T-cell (primary cell): ENCODE results near the gene GART. TPM values are rescaled to one million over a fixed set of nuclear protein-coding genes. Genes with fewer than 3 reads are reported as not detected.

Experiments
- ATAC-seq, 4 experiments: fragments of 200-7000 bp in 3 of 4; fragments of 150-1000 bp in 1 of 4; cut with Tn5 transposase; replicated peaks in 1 of 4; 1 replicate in 3 of 4; 2 replicates in 1 of 4; pipeline ENCODE4 v1.10.0; 2021; ENCODE audit warnings: moderate library complexity in 3 of 4, mild to moderate bottlenecking in 2 of 4, moderate number of reproducible peaks in 1 of 4
- CTCF ChIA-PET, 2 donors: fragments of 300-600 bp; sonication (Branson Sonifier 250); formaldehyde crosslinking; loops; one replicate each; lab custom pipeline; 2022; ENCODE audit warnings: antibody characterized with exemption in 2 of 2; lab: Charles Lee
- POLR2A ChIA-PET, 2 donors: fragments of 300-600 bp; sonication (Branson Sonifier 250); formaldehyde crosslinking; loops; one replicate each; lab custom pipeline; 2022; ENCODE audit warnings: antibody characterized with exemption in 2 of 2; lab: Charles Lee
- DNase-seq, 35 experiments: peaks; one replicate each; pipeline versions ENCODE4 v3.0.0 to v3.0.0-alpha.2; 2013 to 2023
- H3K27ac ChIP-seq: one replicate; pipeline ENCODE4 v1.5.1; 2013; ENCODE audit warnings: low read length
- H3K27me3 ChIP-seq, 2 experiments: replicated peaks in 1 of 2; 1 replicate in 1 of 2; 2 replicates in 1 of 2; pipeline versions ENCODE4 v1.6.1 to v1.7.0; 2013; ENCODE audit warnings: low read length in 1 of 2, mixed read lengths in 1 of 2; ENCODE audit not compliant: control insufficient read depth in 2 of 2, insufficient read depth in 2 of 2; ENCODE audit errors: extremely low read depth in 1 of 2
- H3K36me3 ChIP-seq, 2 donors: 1 replicate in 1 of 2; 2 replicates in 1 of 2; pipeline versions ENCODE4 v1.6.1 to v1.7.0; 2013; ENCODE audit warnings: low read length in 1 of 2; ENCODE audit not compliant: control insufficient read depth in 2 of 2, insufficient read depth in 1 of 2; ENCODE audit errors: extremely low read depth in 1 of 2
- H3K4me1 ChIP-seq, 2 experiments: 1 replicate in 1 of 2; 2 replicates in 1 of 2; pipeline versions ENCODE4 v1.6.1 to v1.7.0; 2013; ENCODE audit warnings: low read length in 2 of 2, mixed read lengths in 1 of 2; ENCODE audit not compliant: insufficient read depth in 2 of 2, control insufficient read depth in 1 of 2; ENCODE audit errors: extremely low read depth in 1 of 2
- H3K4me3 ChIP-seq, 2 donors: 1 replicate in 1 of 2; 2 replicates in 1 of 2; pipeline versions ENCODE4 v1.5.1 to v1.7.0; 2013; ENCODE audit warnings: mild to moderate bottlenecking in 2 of 2, low read length in 1 of 2, moderate library complexity in 1 of 2; ENCODE audit not compliant: control insufficient read depth in 1 of 2; ENCODE audit errors: extremely low read depth in 1 of 2
- H3K9me3 ChIP-seq: 2 replicates; pipeline ENCODE4 v1.7.0; 2013
- H3K27ac Mint-ChIP-seq, 2 donors: one replicate each; pipeline ENCODE4 v1.8.0; 2020 to 2021; ENCODE audit warnings: mild to moderate bottlenecking in 2 of 2, mixed read lengths in 2 of 2
- H3K27me3 Mint-ChIP-seq, 2 donors: one replicate each; pipeline ENCODE4 v1.8.0; 2021 to 2022; ENCODE audit warnings: mixed read lengths in 2 of 2
- H3K36me3 Mint-ChIP-seq: one replicate; pipeline ENCODE4 v1.8.0; 2021; ENCODE audit warnings: mixed read lengths
- H3K4me1 Mint-ChIP-seq, 3 donors: one replicate each; pipeline ENCODE4 v1.8.0; 2020 to 2022; ENCODE audit warnings: mixed read lengths in 3 of 3, mild to moderate bottlenecking in 1 of 3
- H3K4me3 Mint-ChIP-seq, 3 donors: one replicate each; pipeline ENCODE4 v1.8.0; 2020 to 2022; ENCODE audit warnings: mild to moderate bottlenecking in 3 of 3, mixed read lengths in 3 of 3, moderate library complexity in 3 of 3
- H3K9me3 Mint-ChIP-seq, 3 donors: one replicate each; pipeline ENCODE4 v1.8.0; 2020 to 2022; ENCODE audit warnings: mixed read lengths in 3 of 3
- WGBS: methylation state at CpG from one replicate; pipeline ENCODE4 v1.1.5; 2013; ENCODE audit warnings: missing lambda C conversion rate; ENCODE audit not compliant: insufficient coverage; 5-methylcytosine and 5-hydroxymethylcytosine counted together
- total RNA-seq, 35 experiments: library from RNA in 6 of 35; stranded (reverse) in 6 of 35; fragments of 120-200 nt in 1 of 35; gene quantifications; one replicate each; pipeline versions ENCODE4 v1.2.1 to v1.2.4 and lab custom pipeline; 2013 to 2026

GART gene
- total RNA-seq, 5 donors from 2014 or later (not counting 1 experiment from before 2014, with no cell fraction given), result 37.6 to 97.4 (median 84.6) TPM

DNA sequence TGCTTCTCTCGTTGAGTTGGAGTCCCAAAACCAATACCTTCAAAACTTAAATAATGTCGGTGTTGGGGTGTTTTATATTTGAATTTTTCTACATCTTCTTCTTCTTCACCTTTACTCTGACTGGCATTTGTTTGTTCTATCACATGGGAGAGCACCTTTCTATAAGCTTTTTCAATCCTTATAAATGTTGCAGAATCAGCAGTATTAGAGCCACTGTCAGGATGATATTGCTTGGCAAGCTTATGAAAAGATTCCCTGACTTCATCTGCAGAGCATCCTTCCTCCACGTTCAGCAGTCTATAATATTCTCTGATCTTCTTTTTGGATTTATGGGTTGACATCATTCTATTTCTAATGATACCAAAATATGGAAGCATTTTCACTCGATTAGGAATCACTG, 53.0 kb downstream of the GART start:
- DNase-seq, result no peak
- H3K27me3 Mint-ChIP-seq, result no peaks in the 10 kb centered on the region
- Histone ChIP-seq H3K27me3 (peaks cover 0 to 4% of the 10 kb centered on the region in 2 experiments), H3K4me1 (peaks cover 5 to 13% of the 10 kb centered on the region in 2 experiments), H3K4me3 (no peak overlapping the region), H3K9me3 (no peaks in the 10 kb centered on the region), H3K27ac (no peak overlapping the region), H3K36me3 (no peaks in the 10 kb centered on the region)
- no peaks in the 10 kb centered on the region for H3K36me3 Mint-ChIP-seq
- no peak overlapping the region for H3K27ac Mint-ChIP-seq
- ChIA-PET CTCF (interaction anchor here in 1 of 2 donors (0.6 to 1.9 kb wide), 4 partner anchors 9 to 103 kb away, joined by 3 to 7 read pairs (median 4); partner anchors contain the start of gene TMEM50B), POLR2A (interaction anchor here in 1 of 2 donors (0.7 kb wide), 1 partner anchor 103 kb away, joined by 4 read pairs; no protein-coding TSS in a partner anchor)
- peaks cover 10 to 14% (median 11%) of the 10 kb centered on the region in 3 donors for H3K4me1 Mint-ChIP-seq
- H3K4me3 Mint-ChIP-seq, result no peak overlapping the region
- WGBS, result no CpG with 5 or more reads among the region's 4 CpGs
- no peaks in the 10 kb centered on the region for H3K9me3 Mint-ChIP-seq
- ATAC-seq, result no peak

DNA sequence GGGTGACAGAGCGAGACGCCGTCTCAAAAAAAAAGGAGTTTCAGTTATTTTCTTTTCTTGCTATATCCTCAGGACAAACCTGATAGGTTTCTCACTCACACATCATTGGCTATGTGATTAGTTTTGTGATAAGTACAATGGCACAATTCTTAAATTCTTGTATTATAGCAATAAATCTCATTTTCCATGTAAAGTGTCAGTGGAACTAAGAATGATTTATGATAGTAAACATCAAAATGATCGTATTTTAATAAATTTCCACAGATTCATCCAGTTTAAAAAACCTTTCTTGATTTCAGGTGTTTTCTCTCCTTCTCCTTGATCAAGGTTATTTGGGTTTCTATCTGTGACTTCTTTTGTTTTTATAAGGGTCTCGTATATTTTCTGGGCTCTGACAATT, 53.9 kb downstream of the GART start:
- DNase-seq, result no peak
- ChIA-PET CTCF (interaction anchor here in 1 of 2 donors (1.0 kb wide), 1 partner anchor 14 kb away, joined by 4 read pairs; no protein-coding TSS in a partner anchor), POLR2A (no interaction called here)
- H3K4me1 Mint-ChIP-seq, result peaks cover 10 to 14% (median 11%) of the 10 kb centered on the region in 3 donors
- ATAC-seq, result no peak
- no peak overlapping the region for H3K27ac ChIP-seq
- no peak overlapping the region for H3K27ac Mint-ChIP-seq
- H3K36me3 ChIP-seq, result no peaks in the 10 kb centered on the region
- H3K27me3 Mint-ChIP-seq, result no peaks in the 10 kb centered on the region
- H3K4me3 ChIP-seq, result no peak overlapping the region
- H3K9me3 Mint-ChIP-seq, result no peaks in the 10 kb centered on the region
- no peaks in the 10 kb centered on the region for H3K36me3 Mint-ChIP-seq
- peaks cover 5 to 13% of the 10 kb centered on the region in 2 experiments for H3K4me1 ChIP-seq
- H3K9me3 ChIP-seq, result no peaks in the 10 kb centered on the region
- no CpG with 5 or more reads among the region's 5 CpGs for WGBS
- H3K4me3 Mint-ChIP-seq, result no peak overlapping the region
- H3K27me3 ChIP-seq, result no peaks in the 10 kb centered on the region

DNA sequence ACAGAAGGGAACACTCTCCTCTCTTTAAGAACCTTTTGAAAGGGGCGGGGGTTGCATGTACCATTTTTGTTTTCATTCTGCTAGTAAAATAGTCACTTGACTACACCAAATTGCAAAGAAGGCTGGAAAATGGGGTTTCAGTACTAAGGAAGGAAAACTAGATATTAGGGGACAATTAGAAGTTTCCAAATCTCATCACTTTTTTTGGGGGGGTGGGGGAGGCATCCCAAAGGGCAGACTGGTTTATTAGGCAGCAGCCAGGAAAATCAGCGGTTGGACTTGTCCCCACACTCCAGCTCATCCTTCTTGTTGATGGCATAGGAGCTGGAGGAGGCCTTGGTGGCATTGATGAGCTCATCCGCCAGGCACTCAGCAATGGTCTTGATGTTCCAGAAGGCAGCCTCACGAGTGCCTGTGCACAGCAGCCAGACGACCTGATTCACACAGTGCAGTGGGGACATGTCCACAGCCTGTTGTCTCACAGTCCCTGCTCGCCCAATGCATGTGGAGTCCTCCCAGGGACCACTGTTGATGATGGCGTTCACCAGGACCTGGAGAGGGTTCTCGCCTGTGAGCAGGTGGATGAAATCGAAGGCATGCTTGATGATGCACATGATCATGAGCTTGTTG, 60.5 kb downstream of the GART start:
- Histone ChIP-seq H3K9me3 (no peaks in the 10 kb centered on the region), H3K4me3 (no peak overlapping the region), H3K27me3 (no peaks in the 10 kb centered on the region), H3K27ac (no peak overlapping the region), H3K4me1 (peaks cover 9 to 20% of the 10 kb centered on the region in 2 experiments), H3K36me3 (no peaks in the 10 kb centered on the region)
- Mint-ChIP-seq H3K27me3 (no peaks in the 10 kb centered on the region), H3K9me3 (no peaks in the 10 kb centered on the region), H3K4me1 (peaks cover 16 to 28% (median 23%) of the 10 kb centered on the region in 3 donors), H3K4me3 (peak overlapping the region; percentile 91 to 92 (median 91)), H3K27ac (no peak overlapping the region), H3K36me3 (no peaks in the 10 kb centered on the region)
- ATAC-seq, result no peak
- POLR2A ChIA-PET, result interaction anchor here in 1 of 2 donors (0.6 to 2.0 kb wide), 3 partner anchors 10 to 63 kb away, joined by 3 to 19 read pairs (median 14); partner anchors contain the start of genes DNAJC28, GART and SON
- DNase-seq, result no peak
- CTCF ChIA-PET, result interaction anchor here (0.5 to 3.0 kb wide), 2 partner anchors 10 to 775 kb away, joined by 3 to 42 read pairs; partner anchors contain the start of gene DNAJC28 (in 1 of the 2)
- 93% methylated on average over 7 of the region's 9 CpGs for WGBS

DNA sequence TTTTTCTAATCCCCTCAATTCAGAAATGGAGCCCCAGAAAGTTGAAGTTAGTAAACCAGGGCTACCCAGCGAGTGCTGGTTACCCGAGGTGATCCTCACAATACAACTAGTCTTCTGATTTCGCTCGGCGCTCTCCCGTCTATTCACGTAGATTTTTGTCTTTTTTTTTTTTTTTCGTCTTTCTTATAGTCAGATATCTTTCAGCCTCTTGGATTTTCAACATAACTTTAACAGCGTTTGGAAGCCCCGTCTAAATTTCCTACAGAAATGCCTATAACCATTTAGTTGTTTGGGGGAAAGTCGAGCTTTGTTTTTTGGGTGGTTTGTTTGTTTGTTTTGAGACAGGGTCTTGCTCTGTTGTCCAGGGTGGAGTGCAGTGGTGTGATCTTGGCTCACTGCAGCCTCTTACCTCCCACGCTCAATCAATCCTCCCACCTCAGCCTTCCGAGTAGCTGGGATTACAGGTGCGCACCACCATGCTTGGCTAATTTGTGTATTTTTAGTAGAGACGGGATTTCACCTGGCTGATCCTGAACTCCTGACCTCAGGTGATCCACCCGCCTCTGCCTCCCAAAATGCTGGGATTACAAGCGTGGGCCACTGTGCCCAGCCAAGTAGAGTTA, 61.3 kb downstream of the GART start:
- peak in 1 of 35 experiments; percentile 3 for DNase-seq
- H3K36me3 Mint-ChIP-seq, result no peaks in the 10 kb centered on the region
- ATAC-seq, result no peak
- H3K27me3 ChIP-seq, result no peaks in the 10 kb centered on the region
- peaks cover 16 to 28% (median 23%) of the 10 kb centered on the region in 3 donors for H3K4me1 Mint-ChIP-seq
- ChIA-PET CTCF (interaction anchor here (0.7 to 3.0 kb wide), 13 partner anchors 9 to 281 kb away, joined by 3 to 42 read pairs (median 4); partner anchors contain the start of genes DNAJC28 (in 2 of the 2) and DONSON (in 1 of the 2)), POLR2A (interaction anchor here (0.7 to 2.0 kb wide), 5 partner anchors 11 to 82 kb away, joined by 3 to 19 read pairs (median 4); partner anchors contain the start of genes SON (in 2 of the 2), DNAJC28 (in 1 of the 2) and GART (in 1 of the 2))
- H3K27ac Mint-ChIP-seq, result peak overlapping the region; percentile 95 to 96
- H3K4me1 ChIP-seq, result peaks cover 9 to 20% of the 10 kb centered on the region in 2 experiments
- peak overlapping the region; percentile 91 to 92 (median 91) for H3K4me3 Mint-ChIP-seq
- no peaks in the 10 kb centered on the region for H3K9me3 ChIP-seq
- H3K27ac ChIP-seq, result peak overlapping the region; percentile 65
- H3K36me3 ChIP-seq, result no peaks in the 10 kb centered on the region
- no peaks in the 10 kb centered on the region for H3K27me3 Mint-ChIP-seq
- H3K9me3 Mint-ChIP-seq, result no peaks in the 10 kb centered on the region
- WGBS, result 20% methylated on average over 4 of the region's 17 CpGs
- H3K4me3 ChIP-seq, result peak overlapping the region; percentile 84 to 86

DNA sequence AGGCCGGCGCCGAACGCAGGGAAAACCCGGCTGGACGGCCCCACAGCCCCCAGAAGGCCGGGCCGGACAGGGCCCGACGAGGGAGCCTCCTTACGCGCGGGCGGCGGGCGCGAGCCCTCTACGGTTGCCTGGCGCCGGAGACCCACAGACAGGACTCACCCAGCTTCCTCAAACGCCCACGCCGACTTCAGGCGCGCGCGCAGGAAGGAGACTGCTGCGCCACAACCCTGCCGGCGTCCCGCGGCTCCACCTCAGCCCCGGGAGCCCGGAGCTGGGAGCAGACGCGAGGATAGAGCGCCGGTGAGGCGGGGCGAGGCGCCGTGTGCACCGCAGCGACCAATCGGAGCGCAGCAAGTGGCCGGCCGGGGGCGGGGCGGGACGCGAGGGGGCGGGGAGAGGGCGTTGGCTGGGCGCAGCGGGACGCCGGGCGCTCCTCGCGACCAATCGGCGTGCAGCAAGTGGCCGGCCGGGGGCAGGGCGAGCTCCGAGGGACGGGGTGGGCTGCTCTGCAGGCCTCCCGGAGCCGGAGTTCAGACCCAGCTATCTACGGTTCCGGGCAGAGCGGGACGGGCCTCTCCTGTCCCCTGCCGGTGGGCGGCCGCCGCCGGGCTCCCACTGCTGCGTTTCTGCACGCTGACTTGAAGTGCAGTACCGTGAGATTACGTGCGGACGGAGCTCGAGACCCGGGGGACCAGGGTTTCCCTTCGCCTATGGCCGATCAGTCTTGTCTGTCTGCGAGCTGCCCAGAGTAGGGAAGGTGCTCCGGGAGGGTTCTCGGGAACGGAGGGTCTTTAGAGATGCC, 62.0 kb downstream of the GART start, which contains the start of gene TMEM50B:
Gene TMEM50B, minus strand, starts transcription at position 296 of the 802 bp plus-strand sequence. CDS start 11,089 bp downstream, outside the sequence.
- DNase-seq, result peak; percentile 83 to 98 (median 93)
- peak within 1 kb of the TSS; percentile 95 to 96 for H3K27ac Mint-ChIP-seq
- no peaks in the 10 kb centered on the region for H3K27me3 Mint-ChIP-seq
- peak; percentile 90 to 93 (median 91) for ATAC-seq
- Histone ChIP-seq H3K27ac (peak within 1 kb of the TSS; percentile 73), H3K9me3 (no peaks in the 10 kb centered on the region), H3K4me3 (peak within 1 kb of the TSS; percentile 84 to 86), H3K27me3 (no peaks in the 10 kb centered on the region), H3K36me3 (no peaks in the 10 kb centered on the region), H3K4me1 (peaks cover 9 to 20% of the 10 kb centered on the region in 2 experiments)
- H3K9me3 Mint-ChIP-seq, result no peaks in the 10 kb centered on the region
- H3K36me3 Mint-ChIP-seq, result no peaks in the 10 kb centered on the region
- CTCF ChIA-PET, result interaction anchor here (0.5 to 3.0 kb wide), 21 partner anchors 10 to 593 kb away, joined by 3 to 42 read pairs (median 4); partner anchors contain the start of genes DNAJC28 (in 2 of the 2) and DONSON (in 1 of the 2)
- POLR2A ChIA-PET, result interaction anchor here (0.7 to 2.0 kb wide), 12 partner anchors 11 to 753 kb away, joined by 3 to 19 read pairs (median 4); partner anchors contain the start of genes DNAJC28 (in 2 of the 2), SON (in 2 of the 2) and GART (in 1 of the 2)
- H3K4me3 Mint-ChIP-seq, result peak within 1 kb of the TSS; percentile 91 to 92 (median 91)
- WGBS, result under 1% methylated on average over 86 of the region's 93 CpGs
- H3K4me1 Mint-ChIP-seq, result peaks cover 16 to 28% (median 23%) of the 10 kb centered on the region in 3 donors
